HG03565 (cell line): ENCODE results near the gene SLC12A4.
"Not testable (repeated sequence)": the region's sequence is repeated elsewhere in the genome, so short reads cannot be mapped to it uniquely, and the experiment has no call there.

Experiments
- ATAC-seq: cut with Tn5 transposase; IDR thresholded peaks from one replicate; pipeline ENCODE4 v1.9.1; 2021; ENCODE audit warnings: mild to moderate bottlenecking, moderate library complexity; ENCODE audit not compliant: unreplicated experiment

Gene SLC12A4

GRCh38 chr16:67988675-67989074, 20.2 kb upstream of the SLC12A4 start:
- no peak for ATAC-seq

GRCh38 chr16:67987460-67988160, 19.2 kb upstream of the SLC12A4 start:
- ATAC-seq: no peak

DNA sequence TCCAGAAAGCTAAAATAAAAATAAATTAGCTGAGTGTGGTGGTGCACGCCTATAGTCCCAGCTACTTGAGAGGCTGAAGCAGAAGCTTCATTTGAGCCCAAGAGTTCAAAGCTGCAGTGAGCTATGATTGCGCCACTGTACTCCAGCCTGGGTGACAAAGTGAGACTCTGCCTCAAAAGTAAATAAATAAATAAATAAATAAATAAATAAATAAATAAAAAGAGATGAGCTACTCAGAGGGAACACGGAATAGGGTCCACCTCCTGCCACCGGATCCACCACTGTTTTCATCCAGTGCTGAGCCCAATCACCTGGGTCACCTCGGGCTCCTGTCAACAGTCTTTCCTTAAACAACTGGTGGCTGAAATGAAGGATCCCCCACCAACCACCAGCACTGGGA, 18.5 kb upstream of the SLC12A4 start:
- ATAC-seq: no peak

DNA sequence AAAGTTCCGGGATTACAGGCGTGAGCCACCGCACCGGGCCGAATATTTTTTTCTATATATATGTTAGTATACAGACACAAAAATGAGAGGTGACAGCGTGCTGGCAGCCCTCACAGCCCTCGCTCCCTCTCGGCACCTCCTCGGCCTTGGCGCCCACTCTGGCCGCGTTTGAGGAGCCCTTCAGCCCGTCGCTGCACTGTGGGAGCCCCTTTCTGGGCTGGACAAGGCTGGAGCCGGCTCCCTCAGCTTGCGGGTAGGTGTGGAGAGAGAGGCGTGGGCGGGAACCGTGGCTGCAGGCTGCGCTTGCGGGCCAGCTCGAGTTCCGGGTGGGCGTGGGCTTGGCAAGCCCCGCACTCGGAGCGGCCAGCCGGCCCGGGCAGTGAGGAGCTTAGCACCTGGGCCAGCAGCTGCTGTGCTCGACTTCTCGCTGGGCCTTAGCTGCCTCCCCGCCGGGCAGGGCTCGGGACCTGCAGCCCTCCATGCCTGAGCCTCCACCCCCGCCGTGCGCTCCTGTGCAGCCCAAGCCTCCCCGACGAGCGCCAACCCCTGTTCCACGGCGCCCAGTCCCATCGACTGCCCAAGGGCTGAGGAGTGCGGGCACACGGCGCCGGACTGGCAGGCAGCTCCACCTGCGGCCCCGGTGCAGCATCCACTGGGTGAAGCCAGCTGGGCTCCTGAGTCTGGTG, 13.7 kb upstream of the SLC12A4 start:
- no peak for ATAC-seq

GRCh38 chr16:67979955-67980678, 11.7 kb upstream of the SLC12A4 start, which contains the start of gene DPEP3:
Gene DPEP3 (minus strand): TSS chr16:67980499. CDS start chr16:67980380, 119 bp downstream.
- ATAC-seq: no peak

DNA sequence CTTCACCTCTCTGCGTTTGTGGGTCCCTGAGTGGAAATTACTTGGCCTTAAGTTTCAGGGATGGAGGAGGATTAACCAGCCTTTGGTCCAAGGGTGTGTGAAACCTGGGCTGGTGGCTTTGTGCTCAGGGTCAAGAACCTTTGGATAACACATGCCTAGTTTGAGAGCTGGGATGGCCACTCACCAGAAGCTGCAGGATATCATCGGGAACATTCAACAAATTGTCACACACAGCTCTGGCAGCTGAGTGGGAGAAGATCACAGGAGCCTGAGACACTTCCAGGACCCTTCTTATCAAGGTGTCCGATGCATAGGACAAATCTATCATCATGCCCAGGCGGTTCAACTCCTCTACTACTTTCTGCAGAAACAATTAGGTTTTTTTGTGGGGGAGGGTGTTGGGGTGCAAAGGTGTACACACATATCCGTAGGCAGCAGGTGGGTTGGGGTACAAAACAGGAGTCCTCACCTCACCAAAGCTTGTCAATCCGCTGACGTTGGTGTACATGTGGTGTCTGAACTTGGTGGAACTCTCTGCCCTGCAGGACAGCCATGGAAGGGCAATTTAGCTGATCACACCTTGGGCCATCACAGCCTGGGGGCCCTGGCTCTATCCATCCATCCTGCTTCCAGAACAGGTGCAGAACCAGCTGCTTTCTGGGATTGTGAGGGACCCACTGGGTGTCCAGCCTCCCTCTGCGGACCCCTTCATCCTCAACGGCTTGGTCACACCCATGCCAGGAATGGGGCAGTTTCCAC, 9.2 kb upstream of the SLC12A4 start:
- ATAC-seq: no peak

GRCh38 chr16:67977005-67977404, 8.6 kb upstream of the SLC12A4 start:
- ATAC-seq: no peak

DNA sequence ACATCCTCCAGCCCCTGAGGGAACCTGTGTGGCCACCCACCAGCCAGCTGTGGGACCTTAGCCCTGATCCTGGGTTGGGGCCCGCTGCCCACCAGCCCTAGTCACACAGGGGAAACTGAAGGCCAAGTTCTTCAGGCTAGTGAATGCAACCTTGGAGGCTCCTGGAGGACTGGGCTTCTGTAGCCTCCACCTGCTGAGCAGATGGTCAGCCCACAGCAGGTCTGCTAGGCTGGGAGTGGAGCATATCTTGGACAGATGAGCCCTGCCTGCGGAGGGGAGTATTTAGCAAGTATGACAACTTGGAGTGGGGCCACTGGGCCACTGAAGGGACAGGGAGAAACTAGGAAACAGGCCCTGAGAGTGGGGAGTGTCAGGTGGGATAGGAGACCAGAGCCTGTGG, 7.8 kb upstream of the SLC12A4 start:
- ATAC-seq: no peak

DNA sequence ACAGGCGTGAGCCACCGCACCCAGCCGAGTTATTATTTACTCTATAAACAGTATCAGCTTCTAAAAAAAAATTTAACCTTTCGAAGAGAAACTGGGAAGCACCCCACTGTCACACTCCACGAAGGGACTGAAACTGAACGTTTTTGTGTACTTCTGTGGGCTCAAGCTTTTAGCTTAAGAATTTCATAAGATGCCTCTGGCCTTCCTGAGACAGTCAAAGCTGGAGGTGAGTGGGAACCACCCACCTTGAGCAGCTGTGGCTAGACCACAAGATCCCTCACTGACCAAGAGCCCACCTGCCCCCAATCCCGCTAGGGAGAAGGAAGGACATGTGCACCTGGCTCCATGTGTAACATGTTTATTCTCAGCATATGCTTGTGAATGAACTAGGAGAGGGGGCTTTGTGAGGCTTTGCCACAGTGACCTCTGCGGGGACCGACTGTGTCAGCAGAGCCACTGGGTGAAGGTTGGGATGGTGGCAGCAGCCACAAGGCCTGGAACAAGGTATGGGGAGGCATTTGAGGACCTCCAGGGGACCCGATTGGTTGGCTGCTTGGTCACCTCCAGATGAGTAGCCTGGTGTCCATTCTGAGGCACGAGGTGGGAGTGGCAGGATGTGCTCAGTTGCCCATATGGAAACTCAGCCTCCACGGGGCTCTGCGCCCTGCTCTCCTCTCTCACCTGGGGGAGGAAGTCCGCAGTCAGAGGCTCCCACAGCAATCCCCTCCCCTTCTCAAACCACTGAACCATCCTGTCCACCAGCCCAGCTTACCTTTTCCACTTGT, 7.1 kb upstream of the SLC12A4 start:
- no peak for ATAC-seq

- ATAC-seq: not testable (repeated sequence)
Observed at GRCh38 chr16:67972285-67972684, 3.8 kb upstream of the SLC12A4 start.

DNA sequence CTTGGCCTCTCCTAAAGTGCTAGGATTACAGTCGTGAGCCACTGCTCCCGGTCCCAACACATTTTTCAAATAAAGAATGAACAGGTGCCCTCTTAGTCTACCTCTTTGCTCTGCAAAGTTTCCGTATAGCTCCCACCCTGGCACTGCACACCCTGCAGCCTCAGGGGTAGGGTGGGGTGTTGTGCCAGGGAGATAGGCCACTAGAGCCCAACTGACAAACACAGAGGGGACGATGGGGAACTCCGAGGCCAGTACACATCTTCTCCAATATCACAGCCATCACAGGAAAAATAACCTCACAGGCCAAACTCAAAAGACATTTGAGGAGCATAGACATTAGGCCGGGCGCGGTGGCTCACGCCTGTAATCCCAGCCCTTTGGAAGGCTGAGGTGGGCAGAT, 2.7 kb upstream of the SLC12A4 start:
- ATAC-seq: no peak

DNA sequence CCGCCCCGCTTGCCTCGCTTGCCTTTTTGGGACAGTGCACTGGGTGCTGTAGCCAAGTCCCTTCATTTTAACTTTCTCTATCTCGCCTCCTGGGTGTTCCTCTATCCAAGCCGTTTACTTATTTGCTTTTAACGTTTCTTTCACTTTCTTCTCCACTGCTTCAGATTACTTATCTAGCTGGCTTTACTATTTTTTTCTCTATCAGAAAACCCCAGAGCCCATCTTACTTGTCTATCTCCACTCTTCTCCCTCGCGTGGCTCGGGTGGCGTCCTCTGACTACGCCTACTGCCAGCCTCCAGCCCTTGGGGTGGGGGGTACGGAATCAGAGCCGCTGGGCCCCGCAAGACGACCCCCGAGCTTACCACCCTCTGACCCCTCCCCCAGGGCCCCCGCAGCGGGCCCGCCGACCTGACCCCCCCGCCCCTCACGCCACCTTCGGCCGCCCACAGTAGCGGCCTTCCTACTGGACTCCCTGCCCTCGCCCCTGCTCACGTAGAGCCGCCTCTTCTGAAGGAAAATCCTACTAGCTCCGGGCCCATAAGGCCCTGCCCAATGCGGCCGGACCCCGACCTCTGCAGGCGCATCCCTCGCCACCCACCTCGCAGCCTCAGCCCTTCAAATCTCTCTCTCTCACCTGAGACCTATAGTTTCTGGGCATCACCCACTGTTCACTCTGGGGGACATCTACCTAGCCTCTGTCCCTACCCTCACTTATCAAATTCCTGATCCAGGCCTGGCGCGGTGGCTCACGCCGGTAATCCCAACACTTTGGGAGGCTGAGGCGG, 1.0 kb upstream of the SLC12A4 start:
- ATAC-seq: no peak

DNA sequence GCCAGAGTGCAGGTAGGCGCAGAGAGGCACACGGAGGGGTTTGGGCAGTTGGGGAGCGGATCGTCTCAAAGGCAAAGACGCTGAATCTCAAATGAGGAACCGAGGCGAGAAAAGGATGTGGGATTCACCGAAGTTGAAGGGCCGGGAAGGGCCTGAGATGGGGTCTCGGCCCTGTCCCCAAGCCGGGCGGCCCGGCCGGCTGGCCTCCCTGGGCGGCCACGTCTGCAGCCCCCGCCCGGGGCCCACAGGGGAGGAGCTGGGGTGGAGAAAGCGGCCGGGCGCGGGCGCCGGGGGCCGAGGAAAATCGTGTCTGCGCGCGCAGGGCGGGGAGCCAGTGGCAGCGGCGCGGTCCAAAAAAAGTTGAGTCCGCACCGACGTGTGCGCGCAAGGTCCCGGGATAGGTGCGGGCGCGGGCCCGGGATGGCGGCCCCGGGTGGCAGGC, 458 bp downstream of the SLC12A4 start:
- ATAC-seq: peak; percentile 18

GRCh38 chr16:67967183-67967957, 1.1 kb downstream of the SLC12A4 start:
- no peak for ATAC-seq

GRCh38 chr16:67966549-67967182, 1.8 kb downstream of the SLC12A4 start:
- ATAC-seq: no peak

DNA sequence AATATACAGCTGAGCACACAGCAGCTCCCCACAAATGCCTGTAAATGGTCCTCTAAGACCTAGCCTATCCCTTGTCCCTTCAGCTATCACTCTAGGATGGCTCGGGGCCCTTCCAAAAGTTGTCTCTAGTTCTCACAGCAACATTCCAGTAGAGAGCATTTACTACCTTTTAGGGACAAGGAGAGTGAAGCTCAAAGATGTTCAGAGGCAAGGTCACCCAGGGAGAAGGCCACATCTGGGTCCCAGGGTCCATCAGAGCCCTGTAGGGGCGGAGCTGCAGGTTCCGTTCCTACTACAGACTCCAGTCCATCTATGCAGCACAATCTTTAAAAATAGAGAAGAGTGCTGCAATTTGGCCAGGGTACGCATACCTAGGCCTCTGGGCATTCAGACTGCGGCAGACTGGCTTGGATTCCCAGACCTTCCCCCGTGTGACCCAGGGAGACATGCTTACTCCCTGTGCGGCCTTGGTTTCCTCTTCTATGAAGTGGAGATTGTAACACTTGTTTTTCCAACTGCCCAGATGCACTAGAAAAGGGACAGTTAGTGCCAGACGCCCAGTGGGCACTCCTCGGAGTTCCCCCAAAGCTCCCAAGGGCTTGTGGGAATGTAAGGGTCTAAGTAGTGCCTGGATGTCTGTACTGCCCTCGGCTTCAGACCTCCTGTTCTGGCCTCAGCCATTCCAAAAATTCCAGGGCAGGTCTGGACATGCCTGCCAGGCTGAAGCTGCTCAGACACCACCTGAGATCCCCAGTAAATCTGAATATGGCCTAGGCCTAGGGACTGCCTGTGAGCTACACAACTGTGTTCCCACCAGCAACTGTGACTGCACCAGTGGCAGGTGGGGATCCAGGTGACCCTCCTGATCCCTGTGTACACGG, 2.5 kb downstream of the SLC12A4 start:
- no peak for ATAC-seq

- ATAC-seq: no peak
Observed at GRCh38 chr16:67964477-67965131, 3.8 kb downstream of the SLC12A4 start.
